Measurements from ENCODE around the gene MUC13. TPM values are rescaled to one million over a fixed set of nuclear protein-coding genes. Genes with fewer than 3 reads are reported as not detected.

The MUC13 gene
- total and polyA plus RNA-seq, 2 of the 4 experiments (the other 2 are of a cell fraction): not detected

- Histone ChIP-seq H3K56ac (ENCODE audit: extremely low read depth, insufficient read depth, low read length) (no peak overlapping the region), H4K91ac (ENCODE audit: insufficient read depth, low read depth, low read length) (no peak overlapping the region), H3K4me2 (ENCODE audit: low read depth, low read length) (no peak overlapping the region), H3K79me1 (ENCODE audit: low read depth in 1 of 2, low read length in 2 of 2) (peaks cover 3 to 6% of the 10 kb centered on the region in 2 experiments; a peak in 1 of 4 replicates), H2AK9ac (replicated peaks; ENCODE audit: low read depth, low read length, poor library complexity) (no peak overlapping the region), H3K36me3 (ENCODE audit: control insufficient read depth, insufficient read depth, low read length) (peaks cover 65% of the 10 kb centered on the region), H4K8ac (ENCODE audit: low read depth in 2 of 2, low read length in 2 of 2) (no peak overlapping the region), H3K9me3 (ENCODE audit: control insufficient read depth, insufficient read depth, low read length) (no peaks in the 10 kb centered on the region), H2AK5ac (ENCODE audit: low read depth, low read length) (no peak overlapping the region), H3K9ac (ENCODE audit: low read depth, low read length) (no peak overlapping the region), H3K9me1 (ENCODE audit: insufficient read depth, low read length) (peaks cover 14% of the 10 kb centered on the region), H4K5ac (ENCODE audit: low read depth, low read length) (no peak overlapping the region), H3K27me3 (ENCODE audit: control insufficient read depth, insufficient read depth, low read length) (no peaks in the 10 kb centered on the region), H3K4me1 (ENCODE audit: control insufficient read depth, insufficient read depth, low read length) (peaks cover 1% of the 10 kb centered on the region; the same call in 1 of the 2 replicates), H3K27ac (ENCODE audit: insufficient read depth, low read length) (no peak overlapping the region), H3K4me3 (ENCODE audit: insufficient read depth, low read depth, low read length) (no peak overlapping the region), H2BK15ac (ENCODE audit: low read depth, low read length) (no peak overlapping the region), H4K20me1 (ENCODE audit: insufficient read depth, low read length) (no peaks in the 10 kb centered on the region), H3K23ac (ENCODE audit: low read depth, low read length) (no peak overlapping the region), H3K14ac (replicated peaks; ENCODE audit: low read depth, low read length) (no peak overlapping the region), H2BK20ac (ENCODE audit: low read depth, low read length) (no peak overlapping the region), H2BK120ac (ENCODE audit: low read depth, low read length) (no peak overlapping the region), H2BK5ac (ENCODE audit: low read depth, low read length, poor library complexity, severe bottlenecking) (no peak overlapping the region), H3K18ac (ENCODE audit: low read depth, low read length) (no peak overlapping the region), H2AFZ (replicated peaks; ENCODE audit: low read length, poor library complexity) (no peak overlapping the region), H3K4ac (ENCODE audit: low read depth, low read length) (no peak overlapping the region)
- no peak for DNase-seq
- CTCF ChIA-PET: no interaction called here
- WGBS, 2 experiments (ENCODE audit: extremely low coverage in 2 of 2, insufficient read length in 1 of 2): 98% methylated on average over 14 of the region's 18 CpGs; no CpG with 5 or more reads in 1 of the 2 experiments
- in situ Hi-C loops (cut with MboI; ENCODE audit: low sequenced_read_pairs) (no loop called here), dilution Hi-C loops (cut with HindIII; ENCODE audit: low sequenced_read_pairs, unreplicated experiment) (no loop called here), intact Hi-C loops (cut with micrococcal nuclease) (no loop called here)
- TF ChIP-seq POLR2A (IDR thresholded peaks at IDR 0.05; ENCODE audit: low read depth, low read length) (no peak), SMC3 (IDR thresholded peaks at IDR 0.05; ENCODE audit: low read depth, low read length) (no peak), CHD1 (IDR thresholded peaks at IDR 0.05; ENCODE audit: low read depth, low read length) (no peak), USF2 (IDR thresholded peaks at IDR 0.05; ENCODE audit: low read depth, low read length) (no peak), BHLHE40 (IDR thresholded peaks at IDR 0.05; ENCODE audit: low read depth, low read length) (no peak), NFE2L2 (IDR thresholded peaks at IDR 0.05; ENCODE audit: low read depth, low read length) (no peak), ELK1 (IDR thresholded peaks at IDR 0.05; ENCODE audit: borderline replicate concordance, low read depth, low read length) (no peak), MAFK (IDR thresholded peaks at IDR 0.05; ENCODE audit: low read depth, low read length) (no peak)
- ATAC-seq (ENCODE audit: low read depth): no peak
- no TSS peak for BruUV-seq (replicated peaks)
- POLR2A ChIA-PET (ENCODE audit: unreplicated experiment): no interaction called here
Observed at GRCh38 chr3:124969963-124970722, 35.6 kb upstream of the MUC13 start.
